CD4-positive, alpha-beta T cell treated with Interleukin-6 at 100 ng/mL for 8 hours (primary cell): Measurements from ENCODE around the gene SERINC4.
A peak's percentile ranks its signal among the peaks of the same experiment; 100 is the strongest.

Source experiments
- DNase-seq: peaks from one replicate; pipeline ENCODE4 v3.0.0-alpha.2; 2020; ENCODE audit warnings: mixed read lengths, low spot score

The SERINC4 gene

DNA sequence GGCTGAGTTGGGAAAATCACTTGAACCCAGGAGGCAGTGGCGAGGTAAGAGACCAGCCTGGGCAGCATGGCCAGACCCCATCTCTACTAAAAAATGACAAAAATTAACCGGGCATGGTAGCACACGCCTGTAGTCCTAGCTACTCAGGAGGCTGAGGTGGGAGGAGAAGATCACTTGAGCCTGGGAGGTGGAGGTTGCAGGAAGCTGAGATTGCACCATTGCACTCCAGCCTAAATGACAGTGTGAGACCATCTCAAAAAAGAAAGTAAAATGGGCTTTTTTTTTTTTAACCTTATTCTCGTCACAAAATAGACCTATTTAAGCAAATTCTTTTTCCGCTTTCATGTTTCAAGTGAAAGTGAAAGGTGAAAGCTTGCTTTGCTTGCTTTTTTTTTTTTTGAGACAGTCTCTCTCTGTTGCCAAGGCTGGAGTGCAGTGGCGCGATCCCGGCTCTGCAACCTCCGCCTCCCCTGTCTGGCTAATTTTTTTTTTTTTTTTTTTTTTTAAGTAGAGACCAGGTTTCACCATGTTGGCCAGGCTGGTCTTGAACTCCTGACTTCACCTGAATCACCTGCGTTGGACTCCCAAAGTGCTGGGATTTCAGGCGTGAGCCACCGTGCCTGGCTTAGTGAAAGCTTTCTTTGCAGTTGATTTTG is 50.2 kb downstream of the SERINC4 start:
- peak; percentile 59 for DNase-seq

DNA sequence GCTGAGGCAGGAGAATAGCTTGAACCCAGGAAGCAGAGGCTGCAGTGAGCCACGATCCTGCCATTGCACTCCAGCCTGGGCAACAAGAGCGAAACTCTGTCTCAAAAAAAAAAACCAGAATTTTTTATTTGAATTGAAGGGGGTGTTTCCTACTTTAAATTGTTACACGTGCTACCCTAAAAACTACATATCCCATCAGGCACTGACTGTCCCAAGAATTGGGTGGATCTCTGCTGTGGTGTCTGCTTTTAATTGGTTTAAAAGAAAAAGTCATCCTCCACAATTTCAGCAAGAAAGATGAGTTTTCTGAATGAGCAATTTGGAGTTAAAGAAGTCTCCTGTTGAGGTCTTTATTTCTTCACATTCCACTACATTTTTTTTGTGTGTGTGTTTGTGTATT is 51.6 kb downstream of the SERINC4 start:
- peak; percentile 29 for DNase-seq

DNA sequence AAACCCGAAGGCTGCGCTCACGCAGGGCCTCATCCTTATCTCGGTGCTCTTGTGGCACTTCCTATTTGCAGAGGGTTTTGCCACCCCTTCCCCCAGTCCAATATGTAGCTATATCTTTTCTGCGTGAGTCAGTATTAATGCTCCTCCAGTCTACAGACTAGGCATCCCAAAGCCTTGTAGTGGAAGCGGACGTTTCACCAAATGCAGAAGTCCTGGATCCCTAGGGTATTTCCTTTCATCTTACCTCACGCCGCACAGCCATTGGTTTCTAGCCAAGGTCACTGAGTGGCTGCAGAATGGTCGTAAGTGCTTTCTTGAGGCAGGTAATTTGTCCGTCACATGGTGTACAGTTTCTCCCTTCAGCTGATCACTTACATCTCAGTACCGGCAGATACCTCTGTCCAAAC is 53.1 kb downstream of the SERINC4 start:
- peak; percentile 3 for DNase-seq

DNA sequence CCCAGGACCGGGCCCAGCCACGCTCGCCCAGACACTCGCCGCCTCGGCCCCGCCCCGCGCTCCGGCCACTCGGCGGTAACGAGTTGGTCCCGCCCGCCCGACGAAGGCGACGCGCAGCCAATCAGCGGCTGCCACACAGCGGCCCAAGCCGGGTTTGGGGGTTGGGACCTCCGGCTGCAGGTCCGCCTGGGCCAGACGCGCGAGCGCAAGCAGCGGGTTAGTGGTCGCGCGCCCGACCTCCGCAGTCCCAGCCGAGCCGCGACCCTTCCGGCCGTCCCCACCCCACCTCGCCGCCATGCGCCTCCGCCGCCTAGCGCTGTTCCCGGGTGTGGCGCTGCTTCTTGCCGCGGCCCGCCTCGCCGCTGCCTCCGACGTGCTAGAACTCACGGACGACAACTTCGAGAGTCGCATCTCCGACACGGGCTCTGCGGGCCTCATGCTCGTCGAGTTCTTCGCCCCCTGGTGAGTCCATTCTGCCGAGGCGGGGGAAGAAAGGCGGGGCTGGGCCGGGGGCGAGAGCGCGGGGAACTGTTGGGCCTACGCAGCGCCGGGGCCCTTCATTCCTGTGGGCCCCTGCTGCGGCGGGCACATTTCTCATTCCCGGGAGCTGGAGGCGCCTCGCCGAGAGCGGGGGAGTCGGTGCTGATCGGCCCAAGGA is 53.6 kb downstream of the SERINC4 start, which contains the start of gene PDIA3:
Gene PDIA3, plus strand, starts transcription at position 194 of the 658 bp plus-strand sequence. Its CDS starts 102 bp downstream, at position 296.
- DNase-seq, result peak; percentile 82
